Measurements from ENCODE around the gene ZSWIM6. TPM values are rescaled to one million over a fixed set of nuclear protein-coding genes. Genes with fewer than 3 reads are reported as not detected.

ZSWIM6 gene
- total RNA-seq, 1 experiment from 2014 or later, result 3.4 TPM

DNA sequence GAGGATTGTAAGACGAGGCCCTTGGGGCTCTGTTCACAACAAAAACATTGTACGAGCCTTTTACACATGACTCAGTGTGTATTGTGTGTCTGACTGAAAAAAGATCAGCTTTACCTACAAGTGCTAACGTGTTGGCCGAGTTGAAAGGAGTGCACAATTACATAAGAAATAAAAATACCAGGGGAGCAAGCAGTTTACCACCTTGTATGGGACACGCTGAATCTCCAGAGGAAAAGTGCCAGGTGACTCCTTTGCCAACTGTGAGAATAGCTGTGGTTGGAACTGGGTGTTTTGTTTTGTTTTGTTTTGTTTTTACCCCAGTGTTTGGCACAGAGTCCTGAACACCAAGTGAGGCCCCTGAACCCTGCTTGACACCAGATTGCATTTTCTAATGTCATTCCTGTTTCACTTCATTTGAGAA is 32.8 kb upstream of the ZSWIM6 start:
- ChIA-PET CTCF (no interaction called here), POLR2A (ENCODE audit: unreplicated experiment) (no interaction called here)
- ATAC-seq (no peak), DNase-seq (no peak)
- Histone ChIP-seq H3K36me3 (ENCODE audit: low read depth, low read length) (0 out of 2 replicates have a peak, but pooled peaks cover 3% of the 10 kb centered on the region), H3K27ac (ENCODE audit: low read length) (peak overlapping the region; percentile 79), H3F3A (ENCODE audit: low read length, unreplicated experiment) (no peaks in the 10 kb centered on the region), H4K20me1 (ENCODE audit: low read length) (no peaks in the 10 kb centered on the region), H3K9me3 (ENCODE audit: low read length) (no peaks in the 10 kb centered on the region), H3K4me3 (ENCODE audit: low read length) (peak overlapping the region; percentile 11; the same call in 1 of the 2 replicates), H2AFZ (ENCODE audit: low read length) (no peak overlapping the region), H3K27me3 (ENCODE audit: low read length) (no peaks in the 10 kb centered on the region), H3K4me2 (ENCODE audit: low read length) (peak overlapping the region; percentile 39), H3K79me2 (ENCODE audit: low read length) (peaks cover 41% of the 10 kb centered on the region), H3K4me1 (ENCODE audit: insufficient read depth, low read length) (peaks cover 55% of the 10 kb centered on the region), H3K9ac (ENCODE audit: low read length) (no peak overlapping the region), H3K9me2 (replicated peaks; ENCODE audit: low read length) (no peaks in the 10 kb centered on the region)
- TF ChIP-seq EZH2 (IDR thresholded peaks at IDR 0.05; ENCODE audit: low read length, unreplicated experiment) (no peak), EZH2phosphoT487 (IDR thresholded peaks at IDR 0.05; ENCODE audit: borderline replicate concordance, low read length) (no peak)
- TF ChIP-seq, protein P1, sequence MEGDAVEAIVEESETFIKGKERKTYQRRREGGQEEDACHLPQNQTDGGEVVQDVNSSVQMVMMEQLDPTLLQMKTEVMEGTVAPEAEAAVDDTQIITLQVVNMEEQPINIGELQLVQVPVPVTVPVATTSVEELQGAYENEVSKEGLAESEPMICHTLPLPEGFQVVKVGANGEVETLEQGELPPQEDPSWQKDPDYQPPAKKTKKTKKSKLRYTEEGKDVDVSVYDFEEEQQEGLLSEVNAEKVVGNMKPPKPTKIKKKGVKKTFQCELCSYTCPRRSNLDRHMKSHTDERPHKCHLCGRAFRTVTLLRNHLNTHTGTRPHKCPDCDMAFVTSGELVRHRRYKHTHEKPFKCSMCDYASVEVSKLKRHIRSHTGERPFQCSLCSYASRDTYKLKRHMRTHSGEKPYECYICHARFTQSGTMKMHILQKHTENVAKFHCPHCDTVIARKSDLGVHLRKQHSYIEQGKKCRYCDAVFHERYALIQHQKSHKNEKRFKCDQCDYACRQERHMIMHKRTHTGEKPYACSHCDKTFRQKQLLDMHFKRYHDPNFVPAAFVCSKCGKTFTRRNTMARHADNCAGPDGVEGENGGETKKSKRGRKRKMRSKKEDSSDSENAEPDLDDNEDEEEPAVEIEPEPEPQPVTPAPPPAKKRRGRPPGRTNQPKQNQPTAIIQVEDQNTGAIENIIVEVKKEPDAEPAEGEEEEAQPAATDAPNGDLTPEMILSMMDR (conservative IDR thresholded peaks at IDR 0.05; ENCODE audit: low read depth, low read length), result no peak
- intact Hi-C loops (cut with micrococcal nuclease), result no loop called here
- no TSS peak for BruUV-seq (replicated peaks)

DNA sequence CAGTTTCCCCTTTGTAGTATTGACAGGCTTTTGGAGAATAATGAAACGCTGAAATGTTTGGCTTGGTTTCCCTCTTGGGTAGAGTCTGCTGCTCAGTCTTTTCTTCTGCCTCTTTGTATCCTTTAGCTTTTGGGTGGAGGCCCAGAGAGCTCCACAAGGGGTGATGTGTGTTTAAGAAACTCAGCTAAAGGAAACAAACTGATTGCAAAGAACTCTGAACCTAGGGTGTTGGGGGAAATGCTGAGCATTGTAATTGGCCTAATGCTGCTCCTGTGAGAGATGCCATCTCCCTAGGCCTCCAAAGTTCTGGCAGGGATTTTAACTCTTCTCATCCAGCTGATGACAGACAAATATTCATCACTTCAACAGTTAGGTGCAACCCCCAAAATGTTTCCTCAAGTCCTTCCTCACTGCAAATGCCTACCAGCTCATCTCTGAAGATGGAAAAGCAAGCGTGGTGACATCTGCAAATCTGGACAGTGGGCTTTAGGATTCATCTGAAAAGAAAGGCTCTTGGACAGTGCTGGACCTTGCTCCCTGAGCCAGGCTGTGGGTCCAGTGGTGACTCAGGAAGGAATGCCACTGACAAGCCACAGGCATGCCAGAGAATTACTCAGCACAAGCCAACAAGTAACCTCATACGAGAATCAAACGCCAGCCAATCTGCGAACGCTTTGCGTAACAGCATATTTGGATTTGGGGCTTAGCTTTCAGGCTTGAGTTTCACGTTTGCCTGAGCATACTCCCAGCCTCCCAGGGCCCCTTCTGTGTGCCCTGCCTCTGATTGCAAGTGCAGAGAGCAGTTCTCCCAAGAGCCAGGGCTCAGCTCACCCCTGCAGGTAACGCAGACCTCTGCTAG is 30.5 kb upstream of the ZSWIM6 start:
- peaks cover 74% of the 10 kb centered on the region for H3K4me1 ChIP-seq (ENCODE audit: insufficient read depth, low read length)
- POLR2A ChIA-PET (ENCODE audit: unreplicated experiment), result interaction anchor here (0.6 kb wide), 2 partner anchors 25 to 355 kb away, joined by 5 to 6 read pairs; no protein-coding TSS in a partner anchor
- H3F3A ChIP-seq (ENCODE audit: low read length, unreplicated experiment), result no peaks in the 10 kb centered on the region
- peak overlapping the region; percentile 74 for H3K4me2 ChIP-seq (ENCODE audit: low read length)
- CTCF ChIA-PET, result no interaction called here
- peak overlapping the region; percentile 63 for H3K4me3 ChIP-seq (ENCODE audit: low read length)
- peak overlapping the region; percentile 97 for H3K27ac ChIP-seq (ENCODE audit: low read length)
- no peaks in the 10 kb centered on the region for H3K9me3 ChIP-seq (ENCODE audit: low read length)
- H3K9me2 ChIP-seq (replicated peaks; ENCODE audit: low read length), result no peaks in the 10 kb centered on the region
- no peaks in the 10 kb centered on the region for H4K20me1 ChIP-seq (ENCODE audit: low read length)
- no peak overlapping the region for H2AFZ ChIP-seq (ENCODE audit: low read length)
- peak overlapping the region; percentile 91 for H3K9ac ChIP-seq (ENCODE audit: low read length)
- TF ChIP-seq EZH2 (IDR thresholded peaks at IDR 0.05; ENCODE audit: low read length, unreplicated experiment) (no peak), EZH2phosphoT487 (IDR thresholded peaks at IDR 0.05; ENCODE audit: borderline replicate concordance, low read length) (no peak)
- TF ChIP-seq, protein P1 (conservative IDR thresholded peaks at IDR 0.05; ENCODE audit: low read depth, low read length), result no peak
- H3K27me3 ChIP-seq (ENCODE audit: low read length), result no peaks in the 10 kb centered on the region
- ATAC-seq (peak; percentile 86), DNase-seq (peak; percentile 94)
- 0 out of 2 replicates have a peak, but pooled peaks cover 3% of the 10 kb centered on the region for H3K36me3 ChIP-seq (ENCODE audit: low read depth, low read length)
- intact Hi-C loops (cut with micrococcal nuclease), result loop anchor here (5.0 kb wide), 1 partner anchor 354 kb away; the partner anchor contains the start of genes ERCC8 and NDUFAF2
- BruUV-seq (replicated peaks), result no TSS peak
- H3K79me2 ChIP-seq (ENCODE audit: low read length), result peaks cover 42% of the 10 kb centered on the region

DNA sequence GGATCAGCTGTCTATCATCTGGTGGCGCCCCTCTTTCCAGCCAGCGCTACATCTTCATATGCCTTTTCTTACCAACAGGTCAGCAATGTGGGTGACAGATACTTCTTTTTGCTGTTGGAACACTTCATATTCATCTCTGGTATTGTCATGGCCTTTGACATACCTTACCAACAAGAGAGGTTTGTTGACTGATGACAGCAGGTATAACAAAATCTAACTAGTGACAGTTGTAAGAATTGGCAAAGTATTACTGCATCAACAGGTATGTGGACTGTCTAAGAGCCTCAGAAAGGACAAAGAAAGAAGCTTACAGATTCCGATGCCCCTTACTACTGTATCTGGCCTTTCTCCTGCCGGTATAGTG is 29.9 kb upstream of the ZSWIM6 start:
- Histone ChIP-seq H3K9me3 (ENCODE audit: low read length) (no peaks in the 10 kb centered on the region), H2AFZ (ENCODE audit: low read length) (no peak overlapping the region), H3K27ac (ENCODE audit: low read length) (peak overlapping the region; percentile 97), H3K27me3 (ENCODE audit: low read length) (no peaks in the 10 kb centered on the region), H3K9me2 (replicated peaks; ENCODE audit: low read length) (no peaks in the 10 kb centered on the region), H3K79me2 (ENCODE audit: low read length) (peaks cover 42% of the 10 kb centered on the region), H3F3A (ENCODE audit: low read length, unreplicated experiment) (no peaks in the 10 kb centered on the region), H3K4me1 (ENCODE audit: insufficient read depth, low read length) (peaks cover 76% of the 10 kb centered on the region), H3K9ac (ENCODE audit: low read length) (peak overlapping the region; percentile 91), H3K4me2 (ENCODE audit: low read length) (peak overlapping the region; percentile 74), H3K4me3 (ENCODE audit: low read length) (peak overlapping the region; percentile 63), H4K20me1 (ENCODE audit: low read length) (no peaks in the 10 kb centered on the region), H3K36me3 (ENCODE audit: low read depth, low read length) (0 out of 2 replicates have a peak, but pooled peaks cover 3% of the 10 kb centered on the region)
- TSS peak; percentile 89 for BruUV-seq (replicated peaks)
- ChIA-PET POLR2A (ENCODE audit: unreplicated experiment) (no interaction called here), CTCF (no interaction called here)
- intact Hi-C loops (cut with micrococcal nuclease), result loop anchor here (5.0 kb wide), 1 partner anchor 355 kb away; the partner anchor contains the start of genes ERCC8 and NDUFAF2
- ATAC-seq (no peak), DNase-seq (peak; percentile 45)
- TF ChIP-seq EZH2 (IDR thresholded peaks at IDR 0.05; ENCODE audit: low read length, unreplicated experiment), result no peak
- TF ChIP-seq EZH2phosphoT487 (IDR thresholded peaks at IDR 0.05; ENCODE audit: borderline replicate concordance, low read length), result no peak
- TF ChIP-seq, protein P1 (conservative IDR thresholded peaks at IDR 0.05; ENCODE audit: low read depth, low read length), result no peak

All from PC-3 (cell line).